Breast epithelium (tissue), 3 donors: ENCODE results near the gene HLA-B.

Experiments used
- POLR2A ChIP-seq: fragments of 450-650 bp; IDR thresholded peaks from one replicate; pipeline ENCODE4 v1.6.1; 2016; ENCODE audit warnings: antibody characterized with exemption, mild to moderate bottlenecking, moderate library complexity
- TF ChIP-seq, protein P1 (sequence below), 3 donors: fragments of 450-650 bp; IDR thresholded peaks; one replicate each; pipeline ENCODE4 v1.5.1; 2016 to 2017; ENCODE audit warnings: antibody characterized with exemption in 3 of 3, mild to moderate bottlenecking in 3 of 3, moderate library complexity in 3 of 3

DNA sequence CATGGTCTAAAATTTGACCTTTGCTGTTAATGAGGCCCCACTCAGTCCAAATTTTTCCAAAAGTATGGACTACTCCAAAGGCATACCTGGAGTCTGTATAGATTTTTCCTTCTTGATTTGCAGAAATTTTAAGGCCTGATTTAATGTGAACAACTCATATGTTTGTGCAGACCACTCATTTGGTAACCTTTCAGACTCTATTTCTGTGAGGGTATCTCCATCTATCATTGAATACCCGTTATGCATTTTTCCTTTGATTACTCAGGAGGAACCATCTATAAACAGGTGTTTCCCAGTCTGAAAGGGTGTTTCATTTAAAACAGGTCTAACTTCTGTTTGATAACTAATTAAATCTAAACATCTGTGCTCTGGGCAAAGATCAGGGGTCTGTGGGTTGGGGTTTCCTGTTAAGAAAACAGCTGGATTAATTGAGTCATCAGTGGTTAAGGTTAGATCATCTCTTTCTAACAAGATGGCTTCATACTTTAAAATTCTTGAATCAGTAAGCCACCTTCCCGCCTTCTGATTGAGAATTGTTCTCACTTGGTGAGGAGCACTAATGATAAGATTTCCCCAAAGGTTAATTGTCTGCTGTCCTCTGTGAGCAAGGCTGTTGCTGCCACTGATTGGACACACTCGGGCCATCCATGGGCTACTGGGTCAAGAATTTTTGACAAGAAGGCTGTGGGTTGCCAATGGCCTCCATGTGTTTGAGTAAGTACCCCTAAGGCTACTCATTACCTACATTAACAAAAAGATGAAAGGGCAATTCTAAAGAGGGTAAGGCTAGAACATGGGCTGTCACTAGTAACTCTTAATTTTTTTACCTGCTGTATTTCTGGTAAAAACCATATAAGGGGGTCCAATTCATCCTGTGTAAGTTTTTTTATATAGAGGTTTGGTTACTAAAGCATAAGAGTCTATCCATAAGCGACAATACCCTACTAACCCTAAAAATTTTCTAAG, 24.1 kb downstream of the HLA-B start:
- TF ChIP-seq POLR2A: no peak
- TF ChIP-seq, protein P1, sequence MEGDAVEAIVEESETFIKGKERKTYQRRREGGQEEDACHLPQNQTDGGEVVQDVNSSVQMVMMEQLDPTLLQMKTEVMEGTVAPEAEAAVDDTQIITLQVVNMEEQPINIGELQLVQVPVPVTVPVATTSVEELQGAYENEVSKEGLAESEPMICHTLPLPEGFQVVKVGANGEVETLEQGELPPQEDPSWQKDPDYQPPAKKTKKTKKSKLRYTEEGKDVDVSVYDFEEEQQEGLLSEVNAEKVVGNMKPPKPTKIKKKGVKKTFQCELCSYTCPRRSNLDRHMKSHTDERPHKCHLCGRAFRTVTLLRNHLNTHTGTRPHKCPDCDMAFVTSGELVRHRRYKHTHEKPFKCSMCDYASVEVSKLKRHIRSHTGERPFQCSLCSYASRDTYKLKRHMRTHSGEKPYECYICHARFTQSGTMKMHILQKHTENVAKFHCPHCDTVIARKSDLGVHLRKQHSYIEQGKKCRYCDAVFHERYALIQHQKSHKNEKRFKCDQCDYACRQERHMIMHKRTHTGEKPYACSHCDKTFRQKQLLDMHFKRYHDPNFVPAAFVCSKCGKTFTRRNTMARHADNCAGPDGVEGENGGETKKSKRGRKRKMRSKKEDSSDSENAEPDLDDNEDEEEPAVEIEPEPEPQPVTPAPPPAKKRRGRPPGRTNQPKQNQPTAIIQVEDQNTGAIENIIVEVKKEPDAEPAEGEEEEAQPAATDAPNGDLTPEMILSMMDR (IDR thresholded peaks at IDR 0.05): no peak
